Mesenteric fat pad (tissue), 1 donor: ENCODE data around the gene PRICKLE2. TPM values are rescaled to one million over a fixed set of nuclear protein-coding genes. Genes with fewer than 3 reads are reported as not detected.
"Not testable (repeated sequence)": the region's sequence is repeated elsewhere in the genome, so short reads cannot be mapped to it uniquely, and the experiment has no call there.

Experiments used
- DNase-seq: peaks from one replicate; pipeline ENCODE4 v3.0.0-alpha.2; 2020; ENCODE audit warnings: low spot score
- total RNA-seq: library from RNA; stranded (reverse); fragmentation: NEBNext Ultra II Directional; extraction: Animal tissue kit (Norgen Biotek cat#: 25700); gene quantifications from one replicate; pipeline ENCODE4 v1.2.1, GENCODE V29; 2021
- donor health status: DM: yes; HTN: yes; CAD: no.

PRICKLE2 gene
- total RNA-seq, 1 donor from 2014 or later: 65.7 TPM

- DNase-seq: no peak
These were observed 122.1 kb downstream of the PRICKLE2 start for GRCh38 chr3:64103131-64103530.

DNA sequence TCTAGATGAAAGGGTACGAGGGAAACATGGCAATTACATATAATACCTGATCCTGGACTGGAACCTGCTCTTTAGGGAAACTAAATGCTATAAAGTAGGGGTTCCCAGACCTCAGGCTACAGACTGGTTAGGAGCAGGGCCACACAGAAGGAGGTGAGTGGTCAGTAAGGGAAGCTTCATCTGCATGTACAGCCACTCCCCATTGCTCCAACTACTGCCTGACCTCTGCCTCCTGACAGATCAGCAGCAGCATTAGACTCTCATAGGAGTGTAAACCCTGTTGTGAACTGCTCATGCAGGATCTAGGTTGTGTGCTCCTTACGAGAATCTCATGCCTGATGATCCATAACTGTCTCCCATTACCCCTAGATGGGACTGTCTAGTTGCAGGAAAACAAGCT lies 123.1 kb downstream of the PRICKLE2 start:
- DNase-seq: no peak

- DNase-seq: no peak
These were observed 126.0 kb downstream of the PRICKLE2 start for GRCh38 chr3:64099316-64099715.

DNA sequence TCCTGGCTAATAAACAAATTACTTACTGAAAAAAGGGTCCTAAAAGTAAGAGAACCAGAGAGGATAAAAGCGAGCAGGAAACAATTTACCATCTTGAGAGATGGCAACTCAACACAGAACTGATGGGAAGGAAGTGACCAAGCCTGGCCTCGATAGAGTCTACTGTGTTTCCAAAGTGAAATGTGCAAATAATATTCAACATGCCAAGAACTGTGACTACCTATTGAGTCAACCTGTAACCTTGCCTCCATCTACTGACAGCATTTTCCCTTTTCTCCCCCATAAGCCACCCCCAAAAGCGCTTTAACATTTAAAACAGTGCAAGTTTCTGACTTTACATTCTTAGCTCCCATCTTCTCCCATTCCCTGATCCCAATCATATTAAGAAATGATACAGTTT lies 126.6 kb downstream of the PRICKLE2 start:
- DNase-seq: no peak

DNA sequence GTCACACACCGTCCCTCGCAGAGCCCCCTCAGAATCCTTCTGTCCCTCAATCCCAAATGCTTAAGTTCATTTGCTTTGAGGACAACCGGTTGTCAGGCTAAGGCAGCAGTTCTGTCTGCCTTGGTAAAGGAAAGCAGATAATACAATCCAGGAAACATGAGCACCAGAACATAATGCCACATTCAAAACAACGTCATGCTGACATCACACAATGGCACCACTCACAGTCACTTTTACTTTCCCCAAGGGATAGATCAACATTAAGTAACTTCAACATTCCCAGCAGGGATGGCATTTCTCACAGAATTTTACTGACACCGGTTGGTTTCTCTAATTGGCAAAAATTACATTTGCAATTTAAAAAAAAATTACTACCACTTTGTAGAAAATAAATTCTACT lies 127.3 kb downstream of the PRICKLE2 start:
- DNase-seq: no peak

GRCh38 chr3:64095802-64096201 lies 129.5 kb downstream of the PRICKLE2 start:
- DNase-seq: no peak

GRCh38 chr3:64094713-64095079 lies 130.6 kb downstream of the PRICKLE2 start:
- no peak for DNase-seq

GRCh38 chr3:64093825-64094712 lies 131.2 kb downstream of the PRICKLE2 start:
- DNase-seq: no peak

DNA sequence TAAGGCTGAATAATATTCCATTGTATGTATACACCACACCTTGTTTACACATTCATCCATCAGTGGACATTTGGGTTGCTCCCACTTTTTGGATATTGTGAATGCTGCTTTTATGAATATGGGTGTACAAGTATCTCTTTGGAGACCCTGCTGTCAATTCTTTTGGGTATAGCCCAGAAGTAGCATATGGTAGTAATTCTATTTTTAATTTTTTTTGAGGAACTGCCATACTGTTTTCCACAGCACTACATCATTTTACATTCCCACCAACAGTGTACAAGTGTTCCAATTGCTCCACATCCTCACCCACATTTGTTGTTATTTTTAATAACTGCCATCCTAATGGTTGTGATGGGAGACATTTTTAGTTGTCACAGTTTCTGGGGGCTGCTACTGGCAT lies 132.1 kb downstream of the PRICKLE2 start:
- DNase-seq: no peak

DNA sequence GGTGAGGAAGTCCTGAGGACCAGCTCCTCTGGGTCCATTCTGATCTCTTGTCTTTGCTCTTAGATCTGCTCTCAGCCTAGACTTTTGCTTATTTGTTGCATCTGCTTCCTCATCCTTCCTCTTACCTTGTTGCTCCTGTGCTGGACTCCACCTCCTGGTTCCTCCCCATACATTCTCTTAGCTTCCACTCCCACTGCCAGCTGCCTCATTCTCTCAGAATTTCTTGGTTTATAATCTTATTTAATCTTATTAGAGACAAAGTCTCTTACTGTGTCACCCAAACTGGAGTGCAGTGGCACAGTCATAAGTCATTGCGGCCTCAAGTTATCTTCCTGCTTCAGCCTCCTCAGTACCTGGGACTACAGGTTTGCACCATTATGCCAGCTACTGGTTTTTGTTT lies 133.8 kb downstream of the PRICKLE2 start:
- no peak for DNase-seq

DNA sequence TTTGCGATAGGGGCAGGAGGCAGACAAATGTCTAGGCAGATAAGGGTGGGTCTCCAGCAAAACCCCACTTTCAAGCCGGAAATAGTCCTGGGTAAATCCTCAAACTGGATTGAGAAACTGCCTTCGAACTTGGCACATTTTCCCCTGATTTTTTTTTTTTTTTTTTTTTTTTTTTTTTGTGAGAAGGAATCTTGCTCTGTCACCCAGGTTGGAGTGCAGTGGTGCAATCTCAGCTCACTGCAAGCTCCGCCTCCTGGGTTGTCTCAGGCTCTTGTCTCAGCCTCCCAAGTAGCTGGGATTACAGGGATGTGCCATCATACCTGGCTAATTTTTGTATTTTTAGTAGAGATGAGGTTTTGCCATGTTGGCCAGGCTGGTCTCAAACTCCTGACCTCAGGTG lies 135.9 kb downstream of the PRICKLE2 start:
- not testable (repeated sequence) for DNase-seq

GRCh38 chr3:64088408-64089205 lies 136.7 kb downstream of the PRICKLE2 start:
- no peak for DNase-seq

- DNase-seq: no peak
These were observed 138.6 kb downstream of the PRICKLE2 start for GRCh38 chr3:64086479-64087252.

DNA sequence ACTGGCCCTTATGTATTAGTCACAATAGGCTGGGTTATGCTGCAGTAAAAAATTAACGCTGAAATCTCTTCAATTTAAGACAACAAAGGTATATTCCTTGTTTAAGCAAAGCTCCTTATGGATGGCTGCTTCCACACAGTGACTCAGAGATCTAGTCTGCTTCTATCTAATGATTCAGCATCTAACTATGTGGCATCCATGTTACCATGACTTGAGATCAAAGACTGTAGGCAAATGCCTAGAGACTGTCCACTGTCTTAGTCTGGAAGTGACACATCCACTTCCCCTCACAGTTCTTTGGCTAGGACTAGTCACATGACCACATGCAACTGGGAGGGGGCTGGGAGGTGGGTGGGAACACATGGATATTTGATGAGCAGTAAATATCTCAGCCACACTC lies 140.6 kb downstream of the PRICKLE2 start:
- DNase-seq: no peak

DNA sequence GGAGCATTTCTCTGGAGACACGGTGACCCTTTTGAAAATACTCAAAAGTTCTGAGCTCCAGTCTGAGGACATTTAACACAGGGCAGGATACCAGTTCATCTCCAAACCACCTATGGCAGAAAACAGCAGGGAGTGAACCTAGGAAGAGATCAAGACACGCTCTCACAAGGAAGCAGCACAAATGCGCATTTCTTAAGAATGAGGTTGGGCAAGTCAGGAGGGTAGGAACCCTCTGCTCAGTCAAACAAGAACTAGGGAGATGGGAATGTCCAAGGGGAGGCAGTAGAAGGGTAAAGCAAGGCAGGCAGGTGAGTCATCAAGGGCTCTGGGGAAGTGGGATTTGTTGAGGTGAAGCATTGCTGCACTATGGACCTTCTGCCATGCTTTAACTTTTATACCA lies 141.7 kb downstream of the PRICKLE2 start:
- no peak for DNase-seq

DNA sequence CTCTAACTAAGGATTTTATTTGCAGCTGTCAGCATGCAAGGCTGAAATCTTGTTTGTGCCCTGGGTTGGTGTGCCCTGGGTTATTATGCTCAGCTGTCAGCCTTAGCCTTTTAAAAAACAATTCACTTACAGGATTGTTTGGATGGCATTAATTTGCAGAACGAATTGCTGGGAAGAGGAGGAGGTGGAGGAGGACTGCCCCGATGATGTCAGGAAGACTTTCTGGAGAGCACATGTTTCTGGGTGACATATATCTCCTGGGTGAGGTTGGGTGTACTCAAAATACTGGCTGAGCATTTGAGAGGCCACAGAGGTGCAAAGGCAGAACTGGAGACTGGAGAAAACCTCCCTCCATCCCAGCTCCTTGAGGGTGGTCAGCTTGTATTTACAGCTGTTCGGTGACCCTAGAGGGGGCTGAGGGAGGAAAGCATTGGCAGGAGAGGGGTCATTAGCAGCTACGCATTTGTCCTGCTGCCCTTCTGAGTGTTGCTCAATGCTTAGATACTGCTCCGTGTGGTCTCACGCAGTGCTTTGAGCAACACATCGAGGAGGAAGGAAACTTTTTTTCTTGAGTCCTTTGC lies 142.2 kb downstream of the PRICKLE2 start:
- DNase-seq: no peak

- DNase-seq: no peak
These were observed 142.9 kb downstream of the PRICKLE2 start for GRCh38 chr3:64082411-64082810.

DNA sequence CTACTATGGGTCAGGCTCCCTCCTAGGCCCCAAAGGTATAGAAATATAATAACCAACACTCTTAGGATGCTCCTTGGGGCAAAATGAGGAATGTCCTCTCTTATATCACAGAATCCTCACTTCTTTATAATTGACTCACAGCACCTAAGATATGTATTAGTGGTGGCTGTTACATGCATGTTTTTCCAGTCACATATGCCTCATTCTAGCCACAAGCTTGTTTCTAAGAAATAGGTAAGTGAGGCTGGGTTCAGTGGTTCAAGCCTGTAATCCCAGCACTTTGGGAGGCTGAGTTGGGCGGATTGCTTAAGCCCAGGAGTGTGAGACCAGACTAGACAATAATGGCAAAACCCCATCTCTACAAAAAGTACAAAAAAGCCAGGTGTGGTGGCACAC lies 144.0 kb downstream of the PRICKLE2 start:
- no peak for DNase-seq

DNA sequence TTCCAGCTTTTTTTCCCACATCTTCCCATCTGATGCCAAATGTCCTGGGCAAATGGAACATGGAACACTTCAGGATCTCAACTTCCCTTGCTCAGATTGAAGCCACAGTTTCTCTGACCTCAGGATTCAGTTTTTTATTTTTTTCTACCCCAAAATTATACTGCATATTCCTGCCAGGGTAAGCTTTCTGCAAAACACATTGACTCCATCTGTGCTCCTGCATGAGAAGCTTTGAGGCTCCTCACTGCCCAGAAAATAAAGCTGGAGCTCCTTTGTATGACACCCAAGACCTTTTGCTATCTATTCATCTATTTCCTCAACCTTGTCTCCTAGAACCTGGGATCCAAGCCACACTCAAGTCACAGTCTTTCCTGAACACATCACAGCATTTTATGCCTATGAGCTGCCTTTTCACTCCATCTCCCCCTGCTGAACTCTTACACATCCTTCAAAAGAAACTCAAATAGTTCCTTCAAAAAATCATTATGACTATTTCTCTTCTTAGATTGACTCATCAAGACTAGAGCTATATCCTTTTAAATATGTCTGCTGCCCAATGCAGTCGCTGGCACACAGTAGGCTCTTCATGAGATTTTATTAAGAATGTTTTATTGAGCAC lies 144.5 kb downstream of the PRICKLE2 start:
- no peak for DNase-seq

DNA sequence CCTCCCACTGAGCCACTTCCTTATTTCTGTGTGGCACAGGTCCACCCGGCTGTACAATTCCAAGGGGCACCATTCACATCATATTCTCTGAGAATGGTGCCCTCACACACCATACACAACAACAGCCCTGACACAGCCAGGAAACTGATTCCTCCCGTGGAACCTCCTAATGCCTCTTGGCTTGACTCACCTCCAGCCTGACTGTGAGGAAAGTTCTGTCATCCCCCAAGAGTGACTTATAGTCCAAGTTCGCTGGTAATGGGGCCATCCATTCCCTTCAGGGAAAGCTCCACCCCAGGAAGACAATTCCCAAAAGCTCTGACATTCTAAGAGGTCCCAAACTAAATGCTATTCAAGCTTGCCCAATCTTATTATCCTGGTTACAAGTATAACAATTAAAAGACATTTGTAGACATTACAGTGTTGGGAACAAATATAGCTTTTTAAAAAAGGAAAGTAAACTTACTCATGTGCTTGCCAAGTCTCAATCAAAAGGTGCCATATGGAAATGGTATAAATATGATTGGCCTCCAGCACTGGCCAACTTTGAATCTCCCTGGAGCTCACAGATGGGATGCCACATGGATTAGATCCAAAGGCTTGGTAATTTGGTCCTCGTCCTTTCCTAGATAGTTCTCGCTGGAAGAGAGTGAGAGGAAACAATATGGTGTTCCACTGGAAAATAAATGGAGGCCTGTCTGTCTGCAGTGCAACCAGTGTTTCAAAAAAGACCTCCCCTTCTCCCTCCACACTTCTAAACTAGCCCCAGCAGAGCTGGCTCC lies 145.7 kb downstream of the PRICKLE2 start:
- DNase-seq: no peak
